ENCODE data around the gene CBX1. TPM values are rescaled to one million over a fixed set of nuclear protein-coding genes. Genes with fewer than 3 reads are reported as not detected.
A peak's percentile ranks its signal among the peaks of the same experiment; 100 is the strongest.

Gene CBX1
- total and polyA plus RNA-seq, 2 of the 8 experiments (the other 6 are each of a cell fraction or from before 2014, with no cell fraction given) = 38.7 to 173 TPM

DNA sequence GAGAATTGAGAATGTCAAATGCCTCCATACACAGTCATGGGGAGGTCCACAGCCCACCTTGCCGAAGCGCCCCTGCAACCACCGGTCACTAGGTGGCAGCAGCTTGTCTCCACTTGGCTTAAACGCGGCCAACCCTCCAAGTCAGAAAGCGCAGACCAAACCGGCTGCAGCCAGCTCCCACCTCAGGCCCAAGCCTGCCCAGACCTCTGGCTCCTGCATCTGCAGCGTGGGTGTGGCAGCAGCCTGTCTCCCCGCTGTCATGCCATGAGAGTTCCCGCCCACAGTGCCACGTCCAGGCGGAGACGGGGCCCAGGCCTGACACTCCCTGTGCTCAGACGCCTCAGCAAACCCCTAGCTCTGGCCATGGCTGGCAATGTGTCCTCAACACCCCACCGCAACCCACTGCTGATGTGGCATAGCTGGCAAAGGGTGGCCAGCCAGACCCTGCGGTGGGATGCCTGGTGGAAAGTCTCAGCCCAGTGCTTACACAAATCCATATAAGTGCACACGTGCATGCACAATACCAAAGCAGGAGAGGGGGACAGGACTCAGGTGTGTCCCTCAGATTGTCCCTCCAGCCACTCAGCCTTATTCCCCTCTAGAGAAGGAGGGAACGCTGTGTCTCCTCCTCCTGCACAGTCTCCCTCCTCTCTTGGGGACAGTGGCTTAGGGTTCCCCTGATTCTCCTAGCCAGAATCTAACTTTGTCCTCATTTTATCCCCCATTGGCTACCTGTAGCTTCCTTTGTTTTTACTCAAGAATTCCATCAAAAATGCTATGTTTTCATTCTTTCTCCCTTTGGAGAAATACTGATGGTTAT lies 74.6 kb downstream of the CBX1 start (continued):
- TF ChIP-seq, protein P1, sequence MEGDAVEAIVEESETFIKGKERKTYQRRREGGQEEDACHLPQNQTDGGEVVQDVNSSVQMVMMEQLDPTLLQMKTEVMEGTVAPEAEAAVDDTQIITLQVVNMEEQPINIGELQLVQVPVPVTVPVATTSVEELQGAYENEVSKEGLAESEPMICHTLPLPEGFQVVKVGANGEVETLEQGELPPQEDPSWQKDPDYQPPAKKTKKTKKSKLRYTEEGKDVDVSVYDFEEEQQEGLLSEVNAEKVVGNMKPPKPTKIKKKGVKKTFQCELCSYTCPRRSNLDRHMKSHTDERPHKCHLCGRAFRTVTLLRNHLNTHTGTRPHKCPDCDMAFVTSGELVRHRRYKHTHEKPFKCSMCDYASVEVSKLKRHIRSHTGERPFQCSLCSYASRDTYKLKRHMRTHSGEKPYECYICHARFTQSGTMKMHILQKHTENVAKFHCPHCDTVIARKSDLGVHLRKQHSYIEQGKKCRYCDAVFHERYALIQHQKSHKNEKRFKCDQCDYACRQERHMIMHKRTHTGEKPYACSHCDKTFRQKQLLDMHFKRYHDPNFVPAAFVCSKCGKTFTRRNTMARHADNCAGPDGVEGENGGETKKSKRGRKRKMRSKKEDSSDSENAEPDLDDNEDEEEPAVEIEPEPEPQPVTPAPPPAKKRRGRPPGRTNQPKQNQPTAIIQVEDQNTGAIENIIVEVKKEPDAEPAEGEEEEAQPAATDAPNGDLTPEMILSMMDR (IDR thresholded peaks at IDR 0.05; ENCODE audit: control extremely low read depth in 1 of 3, insufficient read depth in 1 of 3, low read depth in 1 of 3, low read length in 3 of 3) = peak; percentile 94 to 99 (median 98)
- no peak for TF ChIP-seq HDAC6 (IDR thresholded peaks at IDR 0.05; ENCODE audit: low read depth, low read length)
- no peak for TF ChIP-seq GTF2F1 (IDR thresholded peaks at IDR 0.05; ENCODE audit: borderline replicate concordance, low read depth, low read length)
- no peak for TF ChIP-seq BACH1 (IDR thresholded peaks at IDR 0.05; ENCODE audit: low read length)
- TF ChIP-seq CHD1 (IDR thresholded peaks at IDR 0.05; ENCODE audit: low read depth, low read length) = no peak
- no peak for TF ChIP-seq HDAC2 (IDR thresholded peaks at IDR 0.05; ENCODE audit: borderline replicate concordance in 1 of 2, low read depth in 2 of 2, low read length in 2 of 2)
- TF ChIP-seq SP4 (IDR thresholded peaks at IDR 0.05; ENCODE audit: low read length) = no peak
- no peak for TF ChIP-seq POLR2AphosphoS5 (IDR thresholded peaks at IDR 0.05; ENCODE audit: low read depth, low read length)
- TF ChIP-seq NRF1 (IDR thresholded peaks at IDR 0.05; ENCODE audit: low read depth, low read length) = no peak
- TF ChIP-seq SRF (IDR thresholded peaks at IDR 0.05; ENCODE audit: low read depth, low read length) = no peak
- TF ChIP-seq RAD21 (IDR thresholded peaks at IDR 0.05 in 1 of 2, conservative IDR thresholded peaks at IDR 0.05 in 1 of 2; ENCODE audit: low read depth in 2 of 2, low read length in 2 of 2) = peak; percentile 89 to 90
- TF ChIP-seq SP2 (IDR thresholded peaks at IDR 0.05; ENCODE audit: low read length) = no peak
- TF ChIP-seq SP1 (IDR thresholded peaks at IDR 0.05; ENCODE audit: low read depth, low read length) = no peak
- TF ChIP-seq EP300 (IDR thresholded peaks at IDR 0.05; ENCODE audit: borderline replicate concordance in 1 of 2, low read depth in 2 of 2, low read length in 2 of 2) = no peak
- TF ChIP-seq, protein P2, sequence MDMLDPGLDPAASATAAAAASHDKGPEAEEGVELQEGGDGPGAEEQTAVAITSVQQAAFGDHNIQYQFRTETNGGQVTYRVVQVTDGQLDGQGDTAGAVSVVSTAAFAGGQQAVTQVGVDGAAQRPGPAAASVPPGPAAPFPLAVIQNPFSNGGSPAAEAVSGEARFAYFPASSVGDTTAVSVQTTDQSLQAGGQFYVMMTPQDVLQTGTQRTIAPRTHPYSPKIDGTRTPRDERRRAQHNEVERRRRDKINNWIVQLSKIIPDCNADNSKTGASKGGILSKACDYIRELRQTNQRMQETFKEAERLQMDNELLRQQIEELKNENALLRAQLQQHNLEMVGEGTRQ (IDR thresholded peaks at IDR 0.05; ENCODE audit: low read length) = no peak
- TF ChIP-seq CHD2 (IDR thresholded peaks at IDR 0.05; ENCODE audit: low read length) = 0 out of 2 replicates have a peak, but pooled peaks have one; percentile 15
- no peak for TF ChIP-seq ASH2L (IDR thresholded peaks at IDR 0.05; ENCODE audit: low read length)
- no peak for TF ChIP-seq ZNF274 (IDR thresholded peaks at IDR 0.05; ENCODE audit: borderline replicate concordance, extremely low read depth, low read length)
- no peak for TF ChIP-seq BRCA1 (IDR thresholded peaks at IDR 0.05; ENCODE audit: low read depth, low read length)
- no peak for TF ChIP-seq CBX8 (IDR thresholded peaks at IDR 0.05; ENCODE audit: borderline replicate concordance, low read depth, low read length)
- TF ChIP-seq FOSL1 (IDR thresholded peaks at IDR 0.05; ENCODE audit: insufficient read depth, low read depth, low read length) = no peak
